K562 (cell line): ENCODE measurements around the gene POLR3C. TPM values are rescaled to one million over a fixed set of nuclear protein-coding genes. Genes with fewer than 3 reads are reported as not detected.

ENCODE experiments used
- CREB5 ChIP-seq: fragments of 250-450 bp; sonication (Bioruptor Pico); IDR thresholded peaks from 2 replicates; pipeline ENCODE4 v1.5.0; 2020; ENCODE audit warnings: mild to moderate bottlenecking
- HNRNPUL1 ChIP-seq: fragments of 200-400 bp; formaldehyde crosslinking; IDR thresholded peaks from 2 replicates; pipeline ENCODE4 v1.6.1; 2017; ENCODE audit warnings: low read length
- MTA3 ChIP-seq: fragments of 450-650 bp; formaldehyde crosslinking; IDR thresholded peaks from 2 replicates; pipeline ENCODE4 v1.6.1; 2017; ENCODE audit warnings: mild to moderate bottlenecking, borderline replicate concordance
- MTF1 ChIP-seq: fragments of 250-450 bp; sonication (Bioruptor Pico); IDR thresholded peaks from 2 replicates; pipeline ENCODE4 v1.9.0; 2021; ENCODE audit warnings: moderate library complexity, mild to moderate bottlenecking, inconsistent platforms, borderline replicate concordance
- NBN ChIP-seq: fragments of 450-650 bp; IDR thresholded peaks from 2 replicates; pipeline ENCODE4 v1.6.1; 2016; ENCODE audit warnings: low read depth, mild to moderate bottlenecking
- NR4A1 ChIP-seq, 2 experiments: fragments of 250-450 bp in 1 of 2; fragments of 450-650 bp in 1 of 2; sonication (Bioruptor Pico) in 1 of 2; IDR thresholded peaks; 2 replicates each; pipeline versions ENCODE4 v1.4.0 to v1.6.1; 2016 to 2020; ENCODE audit warnings: mild to moderate bottlenecking in 2 of 2, missing compliant biosample characterization in 1 of 2, missing genetic modification characterization in 1 of 2, moderate library complexity in 1 of 2
- POU5F1 ChIP-seq: fragments of 150-350 bp; IDR thresholded peaks from 2 replicates; pipeline ENCODE4 v1.6.1; 2014; ENCODE audit warnings: borderline replicate concordance, low read length, low read depth, mild to moderate bottlenecking; ENCODE audit not compliant: partially characterized antibody
- THAP7 ChIP-seq: fragments of 250-450 bp; sonication (Bioruptor Pico); IDR thresholded peaks from 2 replicates; pipeline ENCODE4 v1.5.0; 2021
- XRCC5 ChIP-seq: fragments of 200-400 bp; formaldehyde crosslinking; IDR thresholded peaks from 2 replicates; pipeline ENCODE4 v1.6.1; 2017; ENCODE audit warnings: low read depth, mild to moderate bottlenecking, low read length
- polyA plus RNA-seq, 8 experiments: library from polyadenylated mRNA; depleted of rRNA in 4 of 8; stranded (reverse) in 5 of 8; unstranded in 3 of 8; fragments of >200 nt; fragmentation: Nextera tagmentation in 2 of 8; fragmentation: Illumina TruSeq in 1 of 8; extraction: Ambion mirVana in 2 of 8; extraction: Trizol in 1 of 8; gene quantifications; 2 replicates each; pipeline versions ENCODE4 v1.2.1 to v1.2.3, GENCODE V29; 2011 to 2014; ENCODE audit warnings: inconsistent platforms in 1 of 8, missing spikeins in 1 of 8
- total RNA-seq, 7 experiments: library from RNA; depleted of rRNA in 6 of 7; stranded (reverse); fragments of >200 nt in 6 of 7; fragmentation: Illumina TruSeq in 2 of 7; extraction: Trizol in 2 of 7; gene quantifications; 2 replicates each; pipeline versions ENCODE4 v1.2.1 to v1.2.3, GENCODE V29; 2011 to 2021; ENCODE audit warnings: low replicate concordance in 1 of 7

The POLR3C gene
- total and polyA plus RNA-seq, 9 of the 15 experiments (the other 6 are each of a cell fraction or from before 2014, with no cell fraction given), result 19.7 to 64.1 (median 45.2) TPM

GRCh38 chr1:145891587-145892485 lies 67.8 kb downstream of the POLR3C start (continued):
- TF ChIP-seq POU5F1 (no peak), XRCC5 (0 out of 2 replicates have a peak, but pooled peaks have one; percentile 52), THAP7 (CRISPR knock-in tag) (no peak), NBN (no peak), CREB5 (no peak), HNRNPUL1 (no peak), MTF1 (CRISPR knock-in tag) (0 out of 2 replicates have a peak, but pooled peaks have one; percentile 13), MTA3 (0 out of 2 replicates have a peak, but pooled peaks have one; percentile 63), NR4A1 (CRISPR knock-in tag; IDR thresholded peaks at IDR 0.05) (no peak), NR4A1 (tag; IDR thresholded peaks at IDR 0.05) (no peak)
- TF ChIP-seq, all 486 proteins: peak for 52
